Activated CD4-positive, alpha-beta T cell treated with anti-CD3 and anti-CD28 coated beads, Interleukin-2, amount 10 ng/mL, durations not matched to agents 24 days and 14 days (primary cell): ENCODE measurements around the gene GNAT1. TPM values are rescaled to one million over a fixed set of nuclear protein-coding genes. Genes with fewer than 3 reads are reported as not detected.

ENCODE experiments used
- DNase-seq: peaks from one replicate; pipeline ENCODE4 v3.0.0; 2022
- H3K27ac Mint-ChIP-seq: one replicate; pipeline ENCODE4 v1.8.0; 2022; ENCODE audit warnings: mild to moderate bottlenecking, mixed read lengths
- H3K27me3 Mint-ChIP-seq: one replicate; pipeline ENCODE4 v1.8.0; 2022; ENCODE audit warnings: mixed read lengths
- H3K36me3 Mint-ChIP-seq: one replicate; pipeline ENCODE4 v1.8.0; 2022; ENCODE audit warnings: low read depth, mild to moderate bottlenecking, mixed read lengths
- H3K4me1 Mint-ChIP-seq: one replicate; pipeline ENCODE4 v1.8.0; 2021; ENCODE audit warnings: mixed read lengths
- H3K4me3 Mint-ChIP-seq: one replicate; pipeline ENCODE4 v1.8.0; 2022; ENCODE audit warnings: mild to moderate bottlenecking, moderate library complexity, mixed read lengths
- H3K9me3 Mint-ChIP-seq: one replicate; pipeline ENCODE4 v1.8.0; 2021; ENCODE audit warnings: mixed read lengths
- intact Hi-C: fragments of 100-400 bp; cut with micrococcal nuclease; formaldehyde crosslinking; loops from one replicate; pipeline ENCODE4 v1.15.1; 2023
- total RNA-seq: library from RNA; stranded (reverse); gene quantifications from 2 replicates; pipeline ENCODE4 v1.2.3, GENCODE V29; 2022

GNAT1 gene
- total RNA-seq = not detected in 2 replicates

DNA sequence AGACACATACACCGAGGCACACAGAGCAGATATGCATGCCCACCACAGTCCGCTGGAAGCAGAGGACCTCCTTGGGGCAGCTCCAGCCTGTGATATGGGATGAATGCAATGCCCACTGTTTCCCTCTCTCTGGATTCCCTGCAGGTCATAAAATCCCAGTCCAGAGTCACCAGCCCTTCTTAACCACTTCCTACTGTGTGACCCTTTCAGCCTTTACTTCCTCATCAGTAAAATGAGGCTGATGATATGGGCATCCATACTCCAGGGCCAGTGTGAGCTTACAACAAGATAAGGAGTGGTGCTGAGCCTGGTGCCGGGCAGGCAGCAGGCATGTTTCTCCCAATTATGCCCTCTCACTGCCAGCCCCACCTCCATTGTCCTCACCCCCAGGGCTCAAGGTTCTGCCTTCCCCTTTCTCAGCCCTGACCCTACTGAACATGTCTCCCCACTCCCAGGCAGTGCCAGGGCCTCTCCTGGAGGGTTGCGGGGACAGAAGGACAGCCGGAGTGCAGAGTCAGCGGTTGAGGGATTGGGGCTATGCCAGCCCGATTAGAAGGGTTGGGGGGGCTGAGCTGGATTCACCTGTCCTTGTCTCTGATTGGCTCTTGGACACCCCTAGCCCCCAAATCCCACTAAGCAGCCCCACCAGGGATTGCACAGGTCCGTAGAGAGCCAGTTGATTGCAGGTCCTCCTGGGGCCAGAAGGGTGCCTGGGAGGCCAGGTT is at the start of gene GNAT1:
Gene GNAT1, plus strand, starts transcription at position 675 of the 725 bp plus-strand sequence. CDS start 116 bp downstream, outside the sequence.
- no peak for DNase-seq
- H3K4me3 Mint-ChIP-seq = no peak within 1 kb of the TSS
- H3K27ac Mint-ChIP-seq = no peak within 1 kb of the TSS
- no peaks in the 10 kb centered on the region for H3K9me3 Mint-ChIP-seq
- H3K27me3 Mint-ChIP-seq = peaks cover 12% of the 10 kb centered on the region
- peaks cover 5% of the 10 kb centered on the region for H3K4me1 Mint-ChIP-seq
- intact Hi-C loops = no loop called here
- no peaks in the 10 kb centered on the region for H3K36me3 Mint-ChIP-seq

DNA sequence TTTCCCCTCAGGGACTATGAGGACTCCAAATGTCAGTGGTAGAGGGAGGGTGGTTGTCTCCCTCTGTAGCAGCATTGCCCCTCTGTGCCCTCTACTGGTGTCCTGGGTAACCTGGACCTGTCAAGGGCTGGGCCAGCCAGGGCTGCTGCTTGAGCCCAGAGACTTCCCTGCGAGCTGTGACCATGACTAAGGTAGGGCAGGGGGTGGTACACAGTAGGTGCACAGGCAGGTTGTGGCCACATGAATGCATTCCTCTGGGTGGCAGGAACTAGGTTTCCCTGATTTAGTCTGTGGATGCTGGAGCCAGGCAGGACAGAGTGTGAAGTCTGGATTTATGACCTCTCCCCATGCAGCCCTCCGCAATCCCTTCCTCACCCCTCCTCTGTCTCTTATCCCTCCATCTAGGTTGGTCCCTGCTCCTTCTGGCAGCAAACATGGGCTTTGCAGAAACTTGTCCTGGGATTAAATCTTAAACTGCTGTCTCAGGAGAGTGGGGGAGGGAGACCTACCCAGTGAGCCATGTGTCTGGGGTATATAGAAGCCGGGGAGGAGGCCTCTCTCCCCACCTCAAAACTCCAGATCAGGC is 45.0 kb upstream of the GNAT1 start:
- intact Hi-C loops = no loop called here

GRCh38 chr3:50147016-50147415 is 44.4 kb upstream of the GNAT1 start:
- no peak overlapping the region for H3K4me3 Mint-ChIP-seq
- intact Hi-C loops = no loop called here
- H3K36me3 Mint-ChIP-seq = no peaks in the 10 kb centered on the region
- H3K4me1 Mint-ChIP-seq = peaks cover 2% of the 10 kb centered on the region
- DNase-seq = no peak
- no peak overlapping the region for H3K27ac Mint-ChIP-seq
- no peaks in the 10 kb centered on the region for H3K9me3 Mint-ChIP-seq
- peaks cover 3% of the 10 kb centered on the region for H3K27me3 Mint-ChIP-seq

More for the DNA sequence above, 45.0 kb upstream of the GNAT1 start:
- H3K4me3 Mint-ChIP-seq = no peak overlapping the region
- DNase-seq = no peak
- H3K9me3 Mint-ChIP-seq = no peaks in the 10 kb centered on the region
- H3K27ac Mint-ChIP-seq = no peak overlapping the region
- H3K27me3 Mint-ChIP-seq = peaks cover 3% of the 10 kb centered on the region
- H3K4me1 Mint-ChIP-seq = peaks cover 2% of the 10 kb centered on the region
- no peaks in the 10 kb centered on the region for H3K36me3 Mint-ChIP-seq

- Mint-ChIP-seq H3K27ac (no peak overlapping the region), H3K27me3 (peaks cover 5% of the 10 kb centered on the region), H3K9me3 (no peaks in the 10 kb centered on the region), H3K4me1 (no peaks in the 10 kb centered on the region), H3K4me3 (no peak overlapping the region), H3K36me3 (no peaks in the 10 kb centered on the region)
- intact Hi-C loops = no loop called here
- DNase-seq = no peak
Observed at GRCh38 chr3:50147447-50147846, 44.0 kb upstream of the GNAT1 start.

GRCh38 chr3:50147861-50148260 is 43.5 kb upstream of the GNAT1 start:
- H3K4me3 Mint-ChIP-seq = no peak overlapping the region
- DNase-seq = no peak
- intact Hi-C loops = no loop called here
- no peak overlapping the region for H3K27ac Mint-ChIP-seq
- H3K27me3 Mint-ChIP-seq = peaks cover 5% of the 10 kb centered on the region
- no peaks in the 10 kb centered on the region for H3K9me3 Mint-ChIP-seq
- H3K4me1 Mint-ChIP-seq = no peaks in the 10 kb centered on the region
- H3K36me3 Mint-ChIP-seq = no peaks in the 10 kb centered on the region

GRCh38 chr3:50150404-50150750 is 41.0 kb upstream of the GNAT1 start:
- intact Hi-C loops = no loop called here
- Mint-ChIP-seq H3K36me3 (no peaks in the 10 kb centered on the region), H3K27me3 (peaks cover 19% of the 10 kb centered on the region)

GRCh38 chr3:50150863-50151686 is 40.3 kb upstream of the GNAT1 start:
- Mint-ChIP-seq H3K4me3 (no peak overlapping the region), H3K36me3 (no peaks in the 10 kb centered on the region), H3K27ac (no peak overlapping the region), H3K9me3 (no peaks in the 10 kb centered on the region), H3K27me3 (peaks cover 24% of the 10 kb centered on the region), H3K4me1 (peaks cover 7% of the 10 kb centered on the region)
- intact Hi-C loops = no loop called here
- DNase-seq = no peak

More at GRCh38 chr3:50150404-50150750, 41.0 kb upstream of the GNAT1 start:
- H3K27ac Mint-ChIP-seq = no peak overlapping the region
- no peaks in the 10 kb centered on the region for H3K9me3 Mint-ChIP-seq
- no peak for DNase-seq
- H3K4me3 Mint-ChIP-seq = no peak overlapping the region
- peaks cover 7% of the 10 kb centered on the region for H3K4me1 Mint-ChIP-seq

DNA sequence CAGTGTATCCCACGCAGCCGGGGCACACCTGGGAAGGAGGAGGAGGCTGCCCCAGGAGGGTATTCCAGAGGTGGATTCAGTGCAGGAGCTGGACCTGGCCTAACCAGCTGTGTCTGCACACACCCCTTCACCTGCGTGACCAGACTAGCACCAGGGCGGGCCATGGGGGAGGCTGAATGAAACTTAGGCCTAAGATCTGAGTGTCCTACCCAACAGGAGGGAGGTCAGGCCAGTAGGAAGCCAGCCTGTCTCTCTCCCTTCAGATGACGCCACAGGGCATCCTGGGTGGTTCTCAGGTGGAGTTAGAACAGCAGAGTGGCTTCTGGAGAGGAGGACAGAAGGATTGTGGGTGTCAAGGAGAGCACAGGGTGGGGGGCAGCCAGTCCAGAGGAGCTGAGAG is 39.7 kb upstream of the GNAT1 start:
- Mint-ChIP-seq H3K9me3 (no peaks in the 10 kb centered on the region), H3K27ac (no peak overlapping the region), H3K4me3 (no peak overlapping the region), H3K27me3 (peaks cover 31% of the 10 kb centered on the region), H3K4me1 (peaks cover 7% of the 10 kb centered on the region), H3K36me3 (no peaks in the 10 kb centered on the region)
- DNase-seq = no peak
- intact Hi-C loops = no loop called here

DNA sequence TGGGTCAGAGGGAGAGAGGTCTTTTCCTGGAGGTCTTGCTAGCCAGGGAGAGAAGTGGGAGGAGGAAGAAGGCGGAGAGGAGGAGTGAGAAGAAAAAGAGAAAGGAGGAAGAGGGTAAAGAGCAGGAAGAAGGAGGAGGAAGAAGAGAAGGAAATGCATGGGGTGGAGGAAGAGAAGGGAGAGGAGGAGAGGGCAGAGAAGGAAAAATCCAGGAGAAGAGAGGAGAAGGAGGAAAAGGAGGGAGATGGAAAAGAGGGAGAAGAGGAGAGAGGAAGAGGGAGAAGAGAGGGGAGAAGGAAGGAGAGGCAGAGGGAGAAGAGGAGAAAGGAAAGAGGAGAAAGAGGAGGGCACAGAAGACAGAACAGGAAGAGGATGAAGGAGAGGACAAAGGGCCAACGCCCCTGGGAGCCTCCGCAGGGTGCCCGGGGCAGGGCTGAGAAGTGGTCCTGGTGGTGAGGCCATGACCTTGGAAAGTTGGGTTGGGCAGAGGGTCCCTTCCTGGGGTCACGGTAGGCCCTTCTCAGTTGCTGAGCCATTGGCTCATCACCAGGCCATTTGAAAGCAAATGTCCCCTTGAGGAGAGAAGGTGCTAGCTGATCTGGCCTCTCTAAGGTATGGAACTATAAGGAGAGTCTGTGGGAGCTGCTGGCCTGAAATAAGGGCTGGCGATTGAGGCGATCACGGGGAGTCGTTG is 37.5 kb upstream of the GNAT1 start:
- intact Hi-C loops = no loop called here
- H3K36me3 Mint-ChIP-seq = no peaks in the 10 kb centered on the region
- H3K9me3 Mint-ChIP-seq = no peaks in the 10 kb centered on the region
- peaks cover 49% of the 10 kb centered on the region for H3K27me3 Mint-ChIP-seq
- no peak for DNase-seq
- peak overlapping the region; percentile 43 for H3K27ac Mint-ChIP-seq
- peak overlapping the region; percentile 82 for H3K4me3 Mint-ChIP-seq
- peaks cover 10% of the 10 kb centered on the region for H3K4me1 Mint-ChIP-seq

DNA sequence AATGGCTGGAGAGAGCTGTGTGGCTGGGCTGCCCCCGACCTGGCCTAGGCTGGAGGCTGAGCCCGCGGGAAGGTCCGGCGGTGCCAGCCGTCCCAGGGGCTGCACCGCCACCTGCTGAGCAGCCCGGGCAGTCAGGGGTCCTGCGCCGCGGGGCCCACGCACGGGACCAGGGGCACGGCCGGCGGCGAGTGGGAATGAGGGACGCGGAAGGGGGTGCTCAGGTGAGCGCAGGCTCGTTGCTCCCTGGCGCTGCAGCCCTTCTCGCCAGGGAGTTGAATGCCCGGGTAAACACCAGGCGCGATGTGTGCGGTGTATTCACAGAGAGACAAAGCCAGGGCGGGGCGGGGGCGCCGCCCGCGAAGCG is 37.0 kb upstream of the GNAT1 start:
- Mint-ChIP-seq H3K4me3 (peak overlapping the region; percentile 82), H3K4me1 (peaks cover 10% of the 10 kb centered on the region), H3K27ac (peak overlapping the region; percentile 43), H3K9me3 (no peaks in the 10 kb centered on the region), H3K27me3 (peaks cover 50% of the 10 kb centered on the region), H3K36me3 (no peaks in the 10 kb centered on the region)
- intact Hi-C loops = no loop called here
- no peak for DNase-seq

DNA sequence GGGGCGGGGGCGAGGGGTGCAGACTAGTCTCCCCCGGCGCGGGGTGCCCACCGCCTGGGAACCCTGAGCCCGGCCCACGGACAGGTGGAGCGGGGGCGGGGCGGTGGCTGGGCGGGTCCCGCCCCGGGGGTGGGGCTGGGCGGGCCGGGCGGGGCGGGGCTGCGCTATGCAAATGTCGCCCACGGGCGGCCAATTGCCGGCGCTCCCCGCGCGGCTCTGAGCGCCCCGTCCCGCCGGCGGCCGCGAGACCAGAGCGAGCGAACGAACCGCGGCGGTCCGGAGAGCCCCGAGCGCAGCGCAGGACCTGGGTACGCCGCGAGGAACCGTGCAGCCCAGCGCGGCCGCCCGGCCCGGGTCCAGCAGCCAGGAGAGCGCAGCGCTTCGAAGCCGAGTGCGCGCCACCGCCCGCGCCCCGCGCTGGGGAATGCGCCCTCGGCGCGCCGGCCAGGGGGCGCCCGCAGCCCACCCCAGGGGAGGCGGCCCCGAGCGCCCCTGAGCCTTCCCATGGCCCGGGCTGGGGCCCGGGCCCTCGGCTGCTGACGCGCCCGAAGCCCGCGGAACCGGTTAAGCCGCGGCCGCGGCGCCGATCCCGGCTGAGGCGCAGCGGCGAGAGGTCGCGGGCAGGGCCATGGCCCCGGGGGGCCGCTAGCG is 36.4 kb upstream of the GNAT1 start, which contains the start of gene SEMA3F:
Gene SEMA3F, plus strand, starts transcription at position 485 of the 651 bp plus-strand sequence. CDS start 4,299 bp downstream, outside the sequence.
- Mint-ChIP-seq H3K36me3 (no peaks in the 10 kb centered on the region), H3K27me3 (peaks cover 50% of the 10 kb centered on the region), H3K4me3 (peak within 1 kb of the TSS; percentile 82), H3K4me1 (peaks cover 10% of the 10 kb centered on the region), H3K27ac (peak within 1 kb of the TSS; percentile 43), H3K9me3 (no peaks in the 10 kb centered on the region)
- peak; percentile 93 for DNase-seq
- intact Hi-C loops = no loop called here

DNA sequence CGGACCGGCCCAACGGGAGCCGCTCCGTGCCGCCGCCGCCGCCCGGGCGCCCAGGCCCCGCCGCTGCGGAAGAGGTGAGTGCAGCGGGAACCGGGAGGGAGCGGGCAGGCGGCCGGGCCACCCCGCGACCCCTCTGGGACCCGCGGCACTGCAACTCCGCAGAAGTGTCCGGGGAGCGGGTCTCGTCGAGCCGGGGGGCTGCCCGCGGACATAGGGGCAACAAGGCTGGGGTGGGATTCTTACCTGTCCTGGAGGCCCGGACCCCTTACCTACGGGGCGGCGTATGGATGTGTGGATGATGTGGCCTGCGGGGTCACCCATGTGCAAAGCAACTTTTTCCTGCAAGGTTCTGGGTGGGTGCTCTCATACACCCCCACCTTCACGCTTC is 35.9 kb upstream of the GNAT1 start:
- DNase-seq = no peak
- intact Hi-C loops = no loop called here
- H3K4me1 Mint-ChIP-seq = peaks cover 10% of the 10 kb centered on the region
- H3K27me3 Mint-ChIP-seq = peaks cover 49% of the 10 kb centered on the region
- H3K9me3 Mint-ChIP-seq = no peaks in the 10 kb centered on the region
- no peaks in the 10 kb centered on the region for H3K36me3 Mint-ChIP-seq
- peak overlapping the region; percentile 67 for H3K4me3 Mint-ChIP-seq
- no peak overlapping the region for H3K27ac Mint-ChIP-seq

GRCh38 chr3:50155891-50156290 is 35.5 kb upstream of the GNAT1 start:
- H3K4me3 Mint-ChIP-seq = peak overlapping the region; percentile 67
- H3K27me3 Mint-ChIP-seq = peaks cover 47% of the 10 kb centered on the region
- H3K27ac Mint-ChIP-seq = no peak overlapping the region
- peaks cover 10% of the 10 kb centered on the region for H3K4me1 Mint-ChIP-seq
- intact Hi-C loops = no loop called here
- no peaks in the 10 kb centered on the region for H3K36me3 Mint-ChIP-seq
- no peak for DNase-seq
- H3K9me3 Mint-ChIP-seq = no peaks in the 10 kb centered on the region
